Measurements from ENCODE around the gene TTBK1.

Gene TTBK1

GRCh38 chr6:43286456-43286979 lies 43.2 kb downstream of the TTBK1 start:
- TF ChIP-seq, protein P1, sequence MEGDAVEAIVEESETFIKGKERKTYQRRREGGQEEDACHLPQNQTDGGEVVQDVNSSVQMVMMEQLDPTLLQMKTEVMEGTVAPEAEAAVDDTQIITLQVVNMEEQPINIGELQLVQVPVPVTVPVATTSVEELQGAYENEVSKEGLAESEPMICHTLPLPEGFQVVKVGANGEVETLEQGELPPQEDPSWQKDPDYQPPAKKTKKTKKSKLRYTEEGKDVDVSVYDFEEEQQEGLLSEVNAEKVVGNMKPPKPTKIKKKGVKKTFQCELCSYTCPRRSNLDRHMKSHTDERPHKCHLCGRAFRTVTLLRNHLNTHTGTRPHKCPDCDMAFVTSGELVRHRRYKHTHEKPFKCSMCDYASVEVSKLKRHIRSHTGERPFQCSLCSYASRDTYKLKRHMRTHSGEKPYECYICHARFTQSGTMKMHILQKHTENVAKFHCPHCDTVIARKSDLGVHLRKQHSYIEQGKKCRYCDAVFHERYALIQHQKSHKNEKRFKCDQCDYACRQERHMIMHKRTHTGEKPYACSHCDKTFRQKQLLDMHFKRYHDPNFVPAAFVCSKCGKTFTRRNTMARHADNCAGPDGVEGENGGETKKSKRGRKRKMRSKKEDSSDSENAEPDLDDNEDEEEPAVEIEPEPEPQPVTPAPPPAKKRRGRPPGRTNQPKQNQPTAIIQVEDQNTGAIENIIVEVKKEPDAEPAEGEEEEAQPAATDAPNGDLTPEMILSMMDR (conservative IDR thresholded peaks at IDR 0.05): no peak
- no peak overlapping the region for H3K27ac ChIP-seq

- TF ChIP-seq, protein P1 (conservative IDR thresholded peaks at IDR 0.05): no peak
- H3K27ac ChIP-seq: no peak overlapping the region
Observed at GRCh38 chr6:43286980-43287716, 43.9 kb downstream of the TTBK1 start.

GRCh38 chr6:43287717-43288679 lies 44.7 kb downstream of the TTBK1 start:
- TF ChIP-seq, protein P1 (conservative IDR thresholded peaks at IDR 0.05): no peak
- H3K27ac ChIP-seq: no peak overlapping the region

- H3K27ac ChIP-seq: no peak overlapping the region
- TF ChIP-seq, protein P1 (conservative IDR thresholded peaks at IDR 0.05): no peak
Observed at GRCh38 chr6:43290339-43290904, 47.1 kb downstream of the TTBK1 start.

GRCh38 chr6:43290905-43291355 lies 47.6 kb downstream of the TTBK1 start:
- no peak overlapping the region for H3K27ac ChIP-seq
- TF ChIP-seq, protein P1 (conservative IDR thresholded peaks at IDR 0.05): no peak

- H3K27ac ChIP-seq: no peak overlapping the region
- TF ChIP-seq, protein P1 (conservative IDR thresholded peaks at IDR 0.05): no peak
Observed at GRCh38 chr6:43291708-43292107, 48.4 kb downstream of the TTBK1 start.

GRCh38 chr6:43292341-43292740 lies 49.1 kb downstream of the TTBK1 start:
- TF ChIP-seq, protein P1 (conservative IDR thresholded peaks at IDR 0.05): no peak
- no peak overlapping the region for H3K27ac ChIP-seq
